Endothelial cell of umbilical vein (primary cell): ENCODE data around the gene ZNF598.

Experiments used
- CTCF ChIP-seq, 2 donors: IDR thresholded peaks; 1 replicate in 1 of 2; 2 replicates in 1 of 2; pipeline ENCODE4 v1.5.1; 2011; ENCODE audit warnings: low read length in 2 of 2, mild to moderate bottlenecking in 2 of 2, moderate library complexity in 2 of 2, control low read depth in 1 of 2, inconsistent platforms in 1 of 2, low read depth in 1 of 2; ENCODE audit not compliant: insufficient read depth in 1 of 2; ENCODE audit errors: extremely low read depth in 1 of 2
- EZH2 ChIP-seq: IDR thresholded peaks from 2 replicates; pipeline ENCODE4 v1.6.1; 2012; ENCODE audit warnings: borderline replicate concordance, low read depth, mild to moderate bottlenecking, moderate library complexity, low read length, inconsistent platforms; ENCODE audit not compliant: severe bottlenecking
- GATA2 ChIP-seq: IDR thresholded peaks from 2 replicates; pipeline ENCODE4 v1.7.0; 2011; ENCODE audit warnings: low read depth, mild to moderate bottlenecking, moderate library complexity, mixed read lengths, low read length; ENCODE audit not compliant: insufficient read length, insufficient read depth
- JUN ChIP-seq: IDR thresholded peaks from 2 replicates; pipeline ENCODE4 v1.6.1; 2011; ENCODE audit warnings: borderline replicate concordance, low read depth; ENCODE audit not compliant: insufficient read length, insufficient read depth
- MAX ChIP-seq: IDR thresholded peaks from 2 replicates; pipeline ENCODE4 v1.6.1; 2011; ENCODE audit not compliant: insufficient read depth, insufficient read length
- POLR2A ChIP-seq: IDR thresholded peaks from 2 replicates; pipeline ENCODE4 v1.6.1; 2012; ENCODE audit warnings: low read depth, mild to moderate bottlenecking, control low read depth, low read length

GRCh38 chr16:2032285-2033056, 22.9 kb upstream of the ZNF598 start:
- TF ChIP-seq CTCF (IDR thresholded peaks at IDR 0.05; ENCODE audit: extremely low read depth in 1 of 2, insufficient read depth in 1 of 2, low read depth in 1 of 2, low read length in 2 of 2) (no peak), MAX (no peak), GATA2 (no peak), EZH2 (no peak), POLR2A (no peak), JUN (no peak)
